ENCODE data around the gene CRIP1.

- TF ChIP-seq EZH2 (IDR thresholded peaks at IDR 0.05; ENCODE audit: low read length, unreplicated experiment) (no peak), CTCF (conservative IDR thresholded peaks at IDR 0.05; ENCODE audit: low read depth, low read length) (no peak), EZH2phosphoT487 (IDR thresholded peaks at IDR 0.05; ENCODE audit: borderline replicate concordance, low read length) (no peak)
These were observed 40.2 kb downstream of the CRIP1 start for GRCh38 chr14:105526776-105527380.
